Endodermal cell (in vitro differentiated cells): ENCODE data around the gene CDC123. TPM values are rescaled to one million over a fixed set of nuclear protein-coding genes. Genes with fewer than 3 reads are reported as not detected.
"Not testable (repeated sequence)": the region's sequence is repeated elsewhere in the genome, so short reads cannot be mapped to it uniquely, and the experiment has no call there.

ENCODE experiments used
- DNase-seq: peaks from one replicate; pipeline ENCODE4 v3.0.0-alpha.2; 2017
- H3K27ac ChIP-seq: 2 replicates; pipeline ENCODE4 v1.5.1; 2013; ENCODE audit warnings: mild to moderate bottlenecking, low read depth, low read length, moderate library complexity
- H3K27me3 ChIP-seq: 2 replicates; pipeline ENCODE4 v1.6.1; 2013; ENCODE audit warnings: mild to moderate bottlenecking, low read length, moderate library complexity; ENCODE audit not compliant: insufficient read depth, control insufficient read depth, poor library complexity, severe bottlenecking
- H3K36me3 ChIP-seq: 2 replicates; pipeline ENCODE4 v1.7.0; 2013; ENCODE audit warnings: mild to moderate bottlenecking, low read length, moderate library complexity; ENCODE audit not compliant: control insufficient read depth, insufficient read depth
- H3K4me1 ChIP-seq: one replicate; pipeline ENCODE4 v1.7.0; 2013; ENCODE audit warnings: low read length; ENCODE audit not compliant: control insufficient read depth, insufficient read depth
- H3K4me3 ChIP-seq: 2 replicates; pipeline ENCODE4 v1.5.1; 2013; ENCODE audit warnings: mild to moderate bottlenecking, low read length, moderate library complexity
- H3K9ac ChIP-seq: 2 replicates; pipeline ENCODE4 v1.6.1; 2013; ENCODE audit warnings: mild to moderate bottlenecking, low read length, moderate library complexity; ENCODE audit not compliant: poor library complexity, severe bottlenecking; ENCODE audit errors: extremely low read depth
- H3K9me3 ChIP-seq: 2 replicates; pipeline ENCODE4 v1.6.1; 2013; ENCODE audit warnings: mild to moderate bottlenecking, low read length, moderate library complexity; ENCODE audit not compliant: control insufficient read depth
- H3K27ac Mint-ChIP-seq: 2 replicates; pipeline ENCODE4 v1.8.0; 2020; ENCODE audit warnings: mixed read lengths
- H3K27me3 Mint-ChIP-seq: 2 replicates; pipeline ENCODE4 v1.8.0; 2021; ENCODE audit warnings: mild to moderate bottlenecking, mixed read lengths; ENCODE audit not compliant: insufficient read depth
- H3K36me3 Mint-ChIP-seq: 2 replicates; pipeline ENCODE4 v1.8.0; 2020; ENCODE audit warnings: low read depth, mixed read lengths
- H3K4me1 Mint-ChIP-seq: 2 replicates; pipeline ENCODE4 v1.8.0; 2020; ENCODE audit warnings: mixed read lengths
- H3K4me3 Mint-ChIP-seq: 2 replicates; pipeline ENCODE4 v1.8.0; 2020; ENCODE audit warnings: mild to moderate bottlenecking, moderate library complexity, mixed read lengths
- H3K9me3 Mint-ChIP-seq: 2 replicates; pipeline ENCODE4 v1.8.0; 2020; ENCODE audit warnings: mild to moderate bottlenecking, mixed read lengths
- WGBS, 2 experiments: methylation state at CpG; one replicate each; pipeline versions ENCODE4 v1.1.5 to v1.1.7; 2013; ENCODE audit warnings: missing lambda C conversion rate in 2 of 2, mixed read lengths in 1 of 2; ENCODE audit not compliant: insufficient coverage in 1 of 2, insufficient read length in 1 of 2; 5-methylcytosine and 5-hydroxymethylcytosine counted together
- total RNA-seq, 2 donors: library from RNA; stranded (reverse); fragmentation: NEBNext Ultra II Directional in 1 of 2; extraction: Animal tissue kit (Norgen Biotek cat#: 25700) in 1 of 2; gene quantifications; 2 replicates in 1 of 2; 3 replicates in 1 of 2; pipeline ENCODE4 v1.2.1, GENCODE V29; 2021
- TF ChIP-seq, protein P1 (sequence below): fragments of 200-600 bp; sonication (generic); conservative IDR thresholded peaks from 2 replicates; pipeline ENCODE4 v1.5.0; 2021; ENCODE audit warnings: antibody characterized with exemption, mild to moderate bottlenecking

The CDC123 gene
- total RNA-seq, 2 donors from 2014 or later = 104 to 123 TPM

DNA sequence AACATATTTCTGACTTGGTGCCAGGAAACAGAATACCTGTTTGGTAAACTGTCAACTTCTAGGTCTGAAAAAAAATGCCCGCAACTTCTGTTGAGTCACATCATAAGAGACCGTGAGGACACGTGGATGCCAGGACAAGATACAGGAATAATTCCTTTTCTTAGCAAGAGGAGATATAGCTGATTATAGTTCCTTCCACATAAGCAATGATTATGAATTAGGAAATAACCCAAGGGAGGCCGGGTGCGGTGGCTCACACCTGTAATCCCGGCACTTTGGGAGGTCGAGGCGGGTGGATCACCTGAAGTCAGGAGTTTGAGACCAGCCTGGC lies 75.2 kb downstream of the CDC123 start:
- Histone ChIP-seq H3K4me3 (no peak overlapping the region), H3K27ac (no peak overlapping the region), H3K4me1 (peaks cover 5% of the 10 kb centered on the region), H3K9me3 (no peaks in the 10 kb centered on the region), H3K36me3 (no peaks in the 10 kb centered on the region), H3K27me3 (no peaks in the 10 kb centered on the region), H3K9ac (no peak overlapping the region)
- H3K27me3 Mint-ChIP-seq = no peaks in the 10 kb centered on the region
- H3K27ac Mint-ChIP-seq = no peak overlapping the region
- H3K4me1 Mint-ChIP-seq = peaks cover 2% of the 10 kb centered on the region
- H3K9me3 Mint-ChIP-seq = no peaks in the 10 kb centered on the region
- no peaks in the 10 kb centered on the region for H3K36me3 Mint-ChIP-seq
- WGBS, 2 experiments = 96 to 98% methylated on average over 8 of the region's 8 CpGs
- DNase-seq = no peak
- H3K4me3 Mint-ChIP-seq = no peak overlapping the region
- TF ChIP-seq, protein P1, sequence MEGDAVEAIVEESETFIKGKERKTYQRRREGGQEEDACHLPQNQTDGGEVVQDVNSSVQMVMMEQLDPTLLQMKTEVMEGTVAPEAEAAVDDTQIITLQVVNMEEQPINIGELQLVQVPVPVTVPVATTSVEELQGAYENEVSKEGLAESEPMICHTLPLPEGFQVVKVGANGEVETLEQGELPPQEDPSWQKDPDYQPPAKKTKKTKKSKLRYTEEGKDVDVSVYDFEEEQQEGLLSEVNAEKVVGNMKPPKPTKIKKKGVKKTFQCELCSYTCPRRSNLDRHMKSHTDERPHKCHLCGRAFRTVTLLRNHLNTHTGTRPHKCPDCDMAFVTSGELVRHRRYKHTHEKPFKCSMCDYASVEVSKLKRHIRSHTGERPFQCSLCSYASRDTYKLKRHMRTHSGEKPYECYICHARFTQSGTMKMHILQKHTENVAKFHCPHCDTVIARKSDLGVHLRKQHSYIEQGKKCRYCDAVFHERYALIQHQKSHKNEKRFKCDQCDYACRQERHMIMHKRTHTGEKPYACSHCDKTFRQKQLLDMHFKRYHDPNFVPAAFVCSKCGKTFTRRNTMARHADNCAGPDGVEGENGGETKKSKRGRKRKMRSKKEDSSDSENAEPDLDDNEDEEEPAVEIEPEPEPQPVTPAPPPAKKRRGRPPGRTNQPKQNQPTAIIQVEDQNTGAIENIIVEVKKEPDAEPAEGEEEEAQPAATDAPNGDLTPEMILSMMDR = no peak

DNA sequence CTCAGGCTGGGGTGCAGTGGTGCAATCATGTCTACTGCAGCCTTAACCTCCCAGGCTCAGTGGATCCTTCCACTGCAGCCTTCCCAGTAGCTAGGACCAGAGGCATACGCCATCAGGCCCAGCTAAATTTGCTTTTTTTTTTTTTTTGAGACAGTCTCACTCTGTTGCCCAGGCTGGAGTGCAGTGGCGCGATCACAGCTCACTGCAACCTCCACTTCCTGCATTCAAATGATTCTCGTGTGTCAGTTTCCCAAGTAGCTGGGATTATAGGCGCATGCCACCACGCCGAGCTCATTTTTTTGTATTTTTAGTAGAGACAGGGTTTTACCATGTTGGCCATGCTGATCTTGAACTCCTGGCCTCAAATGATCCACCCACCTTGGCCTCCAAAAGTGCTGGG lies 81.9 kb downstream of the CDC123 start:
- not testable (repeated sequence) for H3K4me3 Mint-ChIP-seq, H3K36me3 ChIP-seq, H3K4me1 Mint-ChIP-seq, H3K9me3 ChIP-seq, DNase-seq, H3K4me3 ChIP-seq, H3K9me3 Mint-ChIP-seq, H3K9ac ChIP-seq, H3K27me3 Mint-ChIP-seq, H3K4me1 ChIP-seq, H3K27me3 ChIP-seq, H3K27ac Mint-ChIP-seq, H3K27ac ChIP-seq, H3K36me3 Mint-ChIP-seq
- WGBS, 2 experiments = 72 to 95% methylated on average over 2 to 7 of the region's 7 CpGs

DNA sequence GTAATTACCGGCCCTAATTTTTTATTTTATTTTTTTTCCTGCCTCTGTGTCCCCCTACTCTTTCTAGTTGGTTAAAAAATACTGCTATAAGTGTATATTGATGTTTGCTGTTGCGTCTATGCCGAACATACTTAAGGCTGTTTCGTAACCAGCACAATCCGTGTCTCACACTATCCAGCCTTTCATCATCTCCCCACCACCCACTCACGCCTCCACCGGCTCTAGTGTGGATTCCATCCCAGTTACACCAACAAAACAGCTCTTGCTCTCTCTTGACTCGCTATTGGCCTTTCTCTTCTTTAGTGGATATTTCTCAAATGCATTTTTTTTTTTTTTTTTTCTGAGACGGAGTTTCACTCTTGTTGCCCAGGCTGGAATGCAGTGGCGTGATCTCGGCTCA lies 83.3 kb downstream of the CDC123 start:
- no peaks in the 10 kb centered on the region for H3K4me1 ChIP-seq
- no peaks in the 10 kb centered on the region for H3K27me3 ChIP-seq
- WGBS, 2 experiments = 94 to 95% methylated on average over 7 to 11 of the region's 11 CpGs
- H3K27ac ChIP-seq = no peak overlapping the region
- TF ChIP-seq, protein P1 = no peak
- Mint-ChIP-seq H3K4me3 (no peak overlapping the region), H3K36me3 (no peaks in the 10 kb centered on the region), H3K27ac (no peak overlapping the region), H3K27me3 (no peaks in the 10 kb centered on the region), H3K9me3 (no peaks in the 10 kb centered on the region), H3K4me1 (no peaks in the 10 kb centered on the region)
- H3K36me3 ChIP-seq = no peaks in the 10 kb centered on the region
- H3K9ac ChIP-seq = no peak overlapping the region
- H3K4me3 ChIP-seq = no peak overlapping the region
- no peak for DNase-seq
- no peaks in the 10 kb centered on the region for H3K9me3 ChIP-seq

DNA sequence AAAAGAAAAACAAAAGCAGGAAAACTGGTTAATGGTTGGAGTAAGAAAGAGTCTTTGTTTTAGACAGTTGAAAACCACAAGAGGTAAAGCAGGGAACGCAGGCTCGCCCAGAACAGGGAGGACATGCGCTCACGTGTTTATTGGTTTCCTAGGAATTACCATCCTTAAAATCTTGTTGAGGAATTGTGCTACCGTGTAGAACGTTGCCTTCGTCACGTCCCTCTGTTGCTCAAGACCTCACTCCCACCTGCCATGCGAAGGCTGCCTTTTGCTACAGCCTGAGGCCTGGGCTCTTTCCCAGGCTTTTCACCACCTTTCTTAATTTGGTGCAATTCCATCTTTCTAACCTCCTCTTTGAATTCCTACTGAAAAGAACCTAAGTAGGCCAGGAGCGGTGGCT lies 91.8 kb downstream of the CDC123 start:
- no peak overlapping the region for H3K4me3 ChIP-seq
- H3K9ac ChIP-seq = no peak overlapping the region
- no peaks in the 10 kb centered on the region for H3K27me3 ChIP-seq
- WGBS, 2 experiments = 92 to 97% methylated on average over 10 of the region's 10 CpGs
- H3K4me1 ChIP-seq = no peaks in the 10 kb centered on the region
- H3K27ac ChIP-seq = no peak overlapping the region
- no peaks in the 10 kb centered on the region for H3K9me3 Mint-ChIP-seq
- no peak overlapping the region for H3K27ac Mint-ChIP-seq
- H3K4me3 Mint-ChIP-seq = no peak overlapping the region
- H3K4me1 Mint-ChIP-seq = no peaks in the 10 kb centered on the region
- H3K27me3 Mint-ChIP-seq = no peaks in the 10 kb centered on the region
- no peak for DNase-seq
- H3K9me3 ChIP-seq = no peaks in the 10 kb centered on the region
- TF ChIP-seq, protein P1 = no peak
- H3K36me3 Mint-ChIP-seq = no peaks in the 10 kb centered on the region
- H3K36me3 ChIP-seq = no peaks in the 10 kb centered on the region

DNA sequence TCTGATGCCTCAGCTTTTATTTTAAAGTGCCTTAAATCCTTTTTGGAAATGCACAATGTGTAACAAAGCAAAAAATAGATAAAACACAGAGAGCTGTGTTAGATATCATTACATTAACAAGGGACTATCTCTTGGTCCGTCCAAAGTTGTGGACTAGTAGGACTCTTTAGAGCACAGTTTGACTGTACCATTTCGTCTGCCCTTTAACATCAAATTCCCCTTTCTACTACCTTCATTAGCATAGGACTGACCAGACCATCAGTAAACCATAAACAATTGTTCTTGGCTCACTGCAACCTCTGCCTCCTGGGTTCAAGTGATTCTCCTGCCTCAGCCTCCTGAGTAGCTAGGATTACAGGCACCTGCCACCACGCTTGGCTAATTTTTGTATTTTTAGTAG lies 101.8 kb downstream of the CDC123 start:
- H3K36me3 ChIP-seq, H3K9me3 Mint-ChIP-seq, H3K27ac ChIP-seq, H3K36me3 Mint-ChIP-seq, H3K4me1 Mint-ChIP-seq, DNase-seq, H3K9ac ChIP-seq, H3K4me1 ChIP-seq, H3K27me3 Mint-ChIP-seq, H3K27ac Mint-ChIP-seq, H3K4me3 ChIP-seq, H3K4me3 Mint-ChIP-seq, H3K9me3 ChIP-seq, H3K27me3 ChIP-seq: not testable (repeated sequence)
- 82 to 88% methylated on average over 2 to 3 of the region's 3 CpGs for WGBS, 2 experiments
